Mammary epithelial cell (primary cell): ENCODE measurements around the gene DUSP16.

Experiments used
- CTCF ChIP-seq, 2 donors: IDR thresholded peaks in 1 of 2; conservative IDR thresholded peaks in 1 of 2; 2 replicates each; pipeline ENCODE4 v1.5.1; 2011 to 2012; ENCODE audit warnings: inconsistent platforms in 2 of 2, low read length in 2 of 2, mild to moderate bottlenecking in 2 of 2, control low read depth in 1 of 2, low read depth in 1 of 2; ENCODE audit not compliant: insufficient read depth in 1 of 2; ENCODE audit errors: extremely low read depth in 1 of 2
- EZH2 ChIP-seq: IDR thresholded peaks from 2 replicates; pipeline ENCODE4 v1.6.1; 2012; ENCODE audit warnings: low read length, inconsistent platforms, borderline replicate concordance

DNA sequence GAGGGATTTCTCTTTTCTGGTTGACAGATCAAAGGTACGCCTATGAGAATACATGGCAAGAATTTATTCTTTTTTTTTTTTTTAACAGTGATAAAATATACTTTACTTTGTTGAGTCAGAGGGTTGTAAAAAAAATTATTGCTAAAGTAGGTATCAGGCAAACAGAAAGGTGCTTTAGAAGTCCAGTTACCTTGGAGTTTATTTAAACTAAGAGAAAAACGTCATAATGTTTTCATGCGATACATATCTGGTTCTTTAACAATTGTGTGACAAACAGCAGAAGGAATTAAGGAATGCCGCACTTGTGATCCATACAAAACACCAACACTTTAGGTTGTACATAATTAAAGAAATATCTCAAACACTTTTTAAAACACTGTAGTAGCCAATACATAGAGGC is 111.6 kb downstream of the DUSP16 start:
- TF ChIP-seq CTCF (conservative IDR thresholded peaks at IDR 0.05 in 1 of 2, IDR thresholded peaks at IDR 0.05 in 1 of 2; ENCODE audit: extremely low read depth in 1 of 2, insufficient read depth in 1 of 2, low read depth in 1 of 2, low read length in 2 of 2), result no peak
- TF ChIP-seq EZH2, result no peak
